Bladder microvascular endothelial cell (primary cell): Measurements from ENCODE around the gene EXOSC2. TPM values are rescaled to one million over a fixed set of nuclear protein-coding genes. Genes with fewer than 3 reads are reported as not detected.

Experiments used
- total RNA-seq: library from RNA; depleted of rRNA; stranded (reverse); fragments of >200 nt; gene quantifications from 2 replicates; pipeline ENCODE4 v1.2.3, GENCODE V29; 2014

EXOSC2 gene
- total RNA-seq, result 22.0 and 33.6 TPM in 2 replicates

GRCh38 chr9:130693426-130694191 is at the start of gene EXOSC2:
TSS of gene EXOSC2 (plus strand) at chr9:130693780. CDS start at chr9:130693792, 12 bp downstream.

GRCh38 chr9:130664251-130665028 is 29.1 kb upstream of the EXOSC2 start, which contains the start of gene PRDM12:
TSS of gene PRDM12 (plus strand) at chr9:130664594. CDS start at chr9:130664654, 60 bp downstream.

Other genes with a start within 250 kb of the EXOSC2 start
- 6.5 and 42.4 TPM in 2 replicates for gene ASS1, start 248.8 kb upstream of the EXOSC2 start, total RNA-seq
- gene FUBP3, start 114.2 kb upstream of the EXOSC2 start, total RNA-seq, result 28.2 and 36.6 TPM in 2 replicates
- not detected in 2 replicates for gene PRDM12, start 29.2 kb upstream of the EXOSC2 start, total RNA-seq
- 22.5 and 65.1 TPM in 2 replicates for gene ABL1, start 141.5 kb downstream of the EXOSC2 start, total RNA-seq
- not detected in 2 replicates for gene QRFP, start 203.0 kb downstream of the EXOSC2 start, total RNA-seq
- not detected in 2 replicates for gene FIBCD1, start 245.5 kb downstream of the EXOSC2 start, total RNA-seq